GM21423 (cell line): ENCODE data around the gene FOSL2.

Source experiments
- ATAC-seq: cut with Tn5 transposase; IDR thresholded peaks from one replicate; pipeline ENCODE4 v1.9.1; 2021; ENCODE audit warnings: mild to moderate bottlenecking, moderate library complexity; ENCODE audit not compliant: unreplicated experiment

The FOSL2 gene

DNA sequence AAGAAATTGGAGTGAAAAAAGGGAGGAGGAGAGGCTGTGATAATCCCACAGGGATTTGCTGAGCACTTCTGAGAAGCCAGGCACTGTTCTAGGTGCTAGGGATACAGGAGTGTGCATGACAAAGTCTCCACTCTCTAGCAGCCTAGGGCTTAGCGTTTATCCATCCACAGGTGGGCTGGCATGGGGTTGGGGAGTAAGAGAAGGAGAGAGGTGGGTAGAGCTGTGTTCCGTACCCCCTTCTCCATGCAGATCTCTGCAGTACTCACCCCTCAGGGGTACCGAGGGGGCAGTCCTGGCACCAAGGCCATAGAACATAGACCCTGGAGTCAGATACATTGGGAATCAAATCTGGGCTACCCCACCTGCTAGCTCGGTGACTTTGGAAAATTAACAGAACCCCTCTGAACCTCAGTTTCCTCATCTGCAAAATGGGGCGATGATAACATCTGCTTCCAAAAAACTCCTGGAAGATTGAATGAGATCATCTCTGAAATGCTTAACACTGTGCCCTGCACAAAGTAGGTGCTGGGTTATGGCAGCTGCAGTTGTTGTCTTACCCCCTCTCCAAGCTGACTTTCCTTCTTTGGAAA lies 18.6 kb downstream of the FOSL2 start:
- no peak for ATAC-seq

DNA sequence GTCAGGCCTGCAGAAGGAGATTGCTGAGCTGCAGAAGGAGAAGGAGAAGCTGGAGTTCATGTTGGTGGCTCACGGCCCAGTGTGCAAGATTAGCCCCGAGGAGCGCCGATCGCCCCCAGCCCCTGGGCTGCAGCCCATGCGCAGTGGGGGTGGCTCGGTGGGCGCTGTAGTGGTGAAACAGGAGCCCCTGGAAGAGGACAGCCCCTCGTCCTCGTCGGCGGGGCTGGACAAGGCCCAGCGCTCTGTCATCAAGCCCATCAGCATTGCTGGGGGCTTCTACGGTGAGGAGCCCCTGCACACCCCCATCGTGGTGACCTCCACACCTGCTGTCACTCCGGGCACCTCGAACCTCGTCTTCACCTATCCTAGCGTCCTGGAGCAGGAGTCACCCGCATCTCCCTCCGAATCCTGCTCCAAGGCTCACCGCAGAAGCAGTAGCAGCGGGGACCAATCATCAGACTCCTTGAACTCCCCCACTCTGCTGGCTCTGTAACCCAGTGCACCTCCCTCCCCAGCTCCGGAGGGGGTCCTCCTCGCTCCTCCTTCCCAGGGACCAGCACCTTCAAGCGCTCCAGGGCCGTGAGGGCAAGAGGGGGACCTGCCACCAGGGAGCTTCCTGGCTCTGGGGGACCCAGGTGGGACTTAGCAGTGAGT lies 19.4 kb downstream of the FOSL2 start:
- ATAC-seq, result no peak

DNA sequence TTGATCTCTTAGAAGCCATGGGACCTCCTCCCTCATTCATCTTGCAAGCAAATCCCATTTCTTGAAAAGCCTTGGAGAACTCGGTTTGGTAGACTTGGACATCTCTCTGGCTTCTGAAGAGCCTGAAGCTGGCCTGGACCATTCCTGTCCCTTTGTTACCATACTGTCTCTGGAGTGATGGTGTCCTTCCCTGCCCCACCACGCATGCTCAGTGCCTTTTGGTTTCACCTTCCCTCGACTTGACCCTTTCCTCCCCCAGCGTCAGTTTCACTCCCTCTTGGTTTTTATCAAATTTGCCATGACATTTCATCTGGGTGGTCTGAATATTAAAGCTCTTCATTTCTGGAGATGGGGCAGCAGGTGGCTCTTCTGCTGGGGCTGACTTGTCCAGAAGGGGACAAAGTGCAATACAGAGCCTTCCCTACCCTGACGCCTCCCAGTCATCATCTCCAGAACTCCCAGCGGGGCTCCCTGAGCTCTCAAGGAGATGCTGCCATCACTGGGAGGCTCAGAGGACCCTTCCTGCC lies 20.0 kb downstream of the FOSL2 start:
- no peak for ATAC-seq

DNA sequence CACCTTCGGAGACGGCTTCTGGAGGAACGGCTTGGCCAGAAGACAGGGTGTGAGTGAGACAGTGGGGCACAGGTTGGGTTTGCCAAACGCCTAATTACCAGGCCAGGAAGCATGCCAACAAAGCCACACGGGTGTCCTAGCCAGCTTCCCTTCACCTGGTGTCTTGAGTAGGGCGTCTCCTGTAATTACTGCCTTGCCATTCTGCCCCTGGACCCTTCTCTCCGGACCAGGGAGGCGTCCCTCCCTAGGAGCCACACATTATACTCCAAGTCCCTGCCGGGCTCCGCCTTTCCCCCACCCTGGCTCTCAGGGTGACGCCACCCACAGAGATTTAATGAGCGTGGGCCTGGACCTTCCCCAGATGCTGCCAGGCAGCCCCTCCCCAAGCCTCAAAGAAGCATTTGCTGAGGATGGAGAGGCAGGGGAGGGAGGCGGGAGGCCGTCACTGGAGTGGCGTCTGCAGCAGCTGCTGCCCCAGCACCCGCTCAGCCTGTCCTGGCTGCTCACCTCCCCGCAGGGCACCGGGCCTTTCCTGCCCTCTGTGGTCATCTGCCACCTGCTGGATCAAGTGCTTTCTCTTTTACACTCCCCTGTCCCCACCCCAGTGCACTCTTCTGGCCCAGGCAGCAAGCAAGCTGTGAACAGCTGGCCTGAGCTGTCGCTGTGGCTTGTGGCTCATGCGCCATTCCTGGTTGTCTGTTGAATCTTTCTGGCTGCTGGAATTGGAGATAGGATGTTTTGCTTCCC lies 20.7 kb downstream of the FOSL2 start:
- no peak for ATAC-seq

DNA sequence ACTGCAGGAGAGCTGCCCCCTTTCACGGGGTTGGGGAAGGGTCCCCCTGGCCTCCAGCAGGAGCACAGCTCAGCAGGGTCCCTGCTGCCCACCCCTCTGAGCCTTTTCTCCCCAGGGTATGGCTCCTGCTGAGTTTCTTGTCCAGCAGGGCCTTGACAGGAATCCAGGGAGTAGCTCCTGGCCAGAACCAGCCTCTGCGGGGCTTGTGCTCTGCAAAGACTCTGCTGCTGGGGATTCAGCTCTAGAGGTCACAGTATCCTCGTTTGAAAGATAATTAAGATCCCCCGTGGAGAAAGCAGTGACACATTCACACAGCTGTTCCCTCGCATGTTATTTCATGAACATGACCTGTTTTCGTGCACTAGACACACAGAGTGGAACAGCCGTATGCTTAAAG lies 21.2 kb downstream of the FOSL2 start:
- ATAC-seq, result no peak

DNA sequence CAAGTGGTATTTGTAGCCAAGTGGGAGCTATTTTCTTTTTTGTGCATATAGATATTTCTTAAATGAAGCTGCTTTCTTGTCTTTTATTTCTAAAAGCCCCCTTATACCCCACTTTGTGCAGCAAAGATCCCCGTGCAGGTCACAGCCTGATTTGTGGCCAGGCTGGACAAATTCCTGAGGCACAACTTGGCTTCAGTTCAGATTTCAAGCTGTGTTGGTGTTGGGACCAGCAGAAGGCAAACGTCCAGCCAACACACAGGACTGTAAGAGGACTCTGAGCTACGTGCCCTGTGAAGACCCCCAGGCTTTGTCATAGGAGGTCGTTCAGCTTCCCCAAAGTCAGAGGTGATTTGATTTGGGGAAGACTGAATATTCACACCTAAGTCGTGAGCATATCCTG lies 21.9 kb downstream of the FOSL2 start:
- no peak for ATAC-seq

DNA sequence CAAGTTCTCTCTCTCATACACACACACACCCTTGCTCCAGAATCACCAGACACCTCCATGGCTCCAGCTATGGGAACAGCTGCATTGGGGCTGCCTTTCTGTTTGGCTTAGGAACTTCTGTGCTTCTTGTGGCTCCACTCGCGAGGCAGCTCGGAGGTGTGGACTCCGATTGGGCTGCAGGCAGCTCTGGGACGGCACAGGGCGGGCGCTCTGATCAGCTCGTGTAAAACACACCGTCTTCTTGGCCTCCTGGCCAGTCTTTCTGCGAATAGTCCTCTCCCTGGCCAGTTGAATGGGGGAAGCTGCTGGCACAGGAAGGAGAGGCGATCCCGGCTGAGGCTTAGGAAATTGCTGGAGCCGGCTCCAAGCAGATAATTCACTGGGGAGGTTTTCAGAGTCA lies 22.4 kb downstream of the FOSL2 start:
- no peak for ATAC-seq

DNA sequence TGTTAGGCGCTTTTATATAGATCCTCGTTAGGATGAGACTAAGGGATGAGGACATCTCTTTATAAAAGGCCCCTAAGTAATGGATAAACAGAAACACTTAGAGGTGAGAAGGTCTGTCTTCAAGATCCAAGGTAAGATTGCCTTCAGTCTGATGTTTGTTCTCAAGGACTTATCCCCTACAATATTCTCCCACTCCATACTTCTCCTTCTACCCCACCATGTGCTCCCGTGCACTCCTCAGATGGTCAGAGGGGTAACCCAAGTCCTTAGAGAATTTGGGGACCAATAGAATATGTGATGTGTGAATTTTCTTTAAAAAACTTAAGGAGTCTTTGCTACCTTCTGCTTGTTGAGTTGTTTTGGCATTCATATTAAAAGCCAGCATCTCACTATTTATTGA lies 23.1 kb downstream of the FOSL2 start:
- ATAC-seq, result no peak

DNA sequence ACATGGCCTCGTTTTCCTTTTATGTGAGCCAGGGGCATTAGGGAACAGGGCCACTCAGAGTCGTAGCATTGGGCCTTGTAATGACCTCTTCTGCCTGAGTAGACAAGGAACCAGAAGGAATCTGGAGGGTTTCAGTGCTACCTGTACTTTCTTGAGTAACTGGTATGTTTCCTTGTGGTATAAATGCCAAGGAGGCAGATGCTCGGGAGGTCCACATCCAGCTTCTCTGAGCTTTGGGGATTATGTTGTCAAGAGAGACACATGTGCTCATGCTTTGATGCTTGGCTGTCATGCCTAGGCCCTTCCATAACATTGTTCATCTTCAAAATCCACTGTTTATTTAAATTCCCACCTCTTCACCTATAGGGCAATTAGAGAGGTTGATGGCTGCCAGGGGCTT lies 26.3 kb downstream of the FOSL2 start:
- ATAC-seq, result no peak

DNA sequence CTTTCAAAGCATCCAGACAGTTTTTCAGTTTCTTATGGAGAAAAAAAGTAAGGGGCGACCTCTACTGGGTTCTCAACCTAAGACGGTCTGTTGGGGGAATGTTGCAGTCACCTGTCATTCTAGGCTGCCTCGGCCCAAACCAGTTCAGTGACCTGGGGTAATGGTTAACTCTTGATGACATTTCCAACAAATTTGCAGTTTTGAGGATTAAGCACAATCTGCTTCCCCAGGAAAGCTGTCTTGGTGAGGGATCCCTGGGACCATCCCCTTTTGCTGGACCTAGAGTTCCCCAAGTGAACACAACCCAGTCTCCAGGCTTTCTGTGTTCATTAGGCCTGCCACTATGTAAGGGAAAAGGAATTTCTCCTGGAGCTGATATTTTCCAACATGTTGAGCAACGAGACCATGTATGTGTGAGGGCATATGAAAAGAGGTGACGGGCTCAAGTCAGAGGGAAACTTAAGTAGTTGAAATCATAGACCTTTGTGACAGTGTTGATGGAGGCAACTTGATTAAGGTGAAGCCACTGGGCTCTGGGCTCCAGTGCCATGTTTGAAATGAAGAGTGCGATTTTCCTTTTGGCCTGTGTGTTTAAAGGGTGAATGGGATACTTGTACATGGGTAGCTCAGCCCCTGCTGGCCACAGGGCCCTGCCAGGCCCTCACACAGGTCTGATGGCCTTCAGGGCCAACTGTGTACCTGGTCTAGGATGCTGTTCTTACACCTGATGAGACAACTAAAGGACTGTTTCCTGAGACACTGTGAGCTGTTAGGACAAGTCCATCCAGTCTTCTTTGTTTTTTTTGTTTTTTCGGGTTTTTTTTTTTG lies 27.0 kb downstream of the FOSL2 start:
- ATAC-seq, result no peak

DNA sequence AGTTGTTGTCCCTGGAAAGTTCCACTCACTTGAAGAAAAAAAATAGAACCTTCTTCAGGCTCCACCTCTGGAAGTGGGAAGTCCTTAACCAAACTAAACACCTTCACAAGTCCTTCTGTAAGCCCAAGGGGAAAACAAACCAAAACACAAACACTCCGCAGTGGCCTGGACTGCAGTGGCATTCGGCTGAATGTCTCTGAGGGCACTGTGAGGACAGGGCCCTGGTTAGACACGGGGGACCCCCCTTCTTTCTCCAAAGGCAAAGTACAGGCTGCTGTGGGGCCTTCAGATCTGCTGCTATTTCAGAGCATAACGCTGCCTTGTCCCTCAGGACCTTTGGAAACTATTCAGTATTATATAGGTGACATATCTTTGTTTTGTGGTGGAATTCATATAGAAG lies 28.1 kb downstream of the FOSL2 start:
- no peak for ATAC-seq

DNA sequence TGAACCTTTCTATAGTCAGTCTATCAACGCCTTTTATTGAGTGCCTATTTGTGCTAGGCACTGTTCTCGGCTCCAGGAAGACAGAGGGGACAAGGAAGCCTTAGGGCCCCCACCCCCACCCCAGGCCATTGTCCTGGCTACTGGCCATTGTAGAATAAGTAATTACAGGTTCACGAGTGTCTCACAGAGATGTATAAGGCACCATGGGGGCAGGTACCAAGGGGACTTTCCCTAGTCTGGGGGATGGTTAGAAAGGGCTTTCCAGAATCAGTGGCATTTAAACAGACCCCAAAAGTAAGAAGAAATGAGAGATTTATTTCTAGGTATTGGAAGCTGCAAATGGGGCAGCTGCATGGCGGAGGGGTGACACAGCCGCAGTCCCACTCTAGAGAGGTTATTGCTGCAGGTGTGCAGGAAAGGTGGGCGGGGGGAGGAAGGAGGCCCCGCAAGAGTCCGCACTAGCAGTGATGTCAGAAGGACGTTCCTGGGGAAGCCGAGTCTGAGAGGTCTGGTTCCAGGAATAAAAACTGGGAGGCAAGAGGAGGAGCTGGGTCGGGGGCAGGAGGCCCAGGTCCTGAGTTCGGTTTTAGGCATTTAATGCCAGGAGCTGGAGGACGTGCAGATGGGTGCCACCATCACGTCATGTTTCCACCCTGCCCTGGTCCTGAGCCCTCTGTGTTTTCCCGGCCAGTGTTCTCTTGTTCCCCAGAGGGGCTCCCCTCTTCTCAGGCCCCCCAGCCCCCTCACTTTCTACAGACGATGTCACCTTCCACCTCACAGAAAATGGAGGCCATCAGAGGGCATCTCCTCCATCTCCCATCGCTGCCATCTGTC lies 30.5 kb downstream of the FOSL2 start:
- ATAC-seq, result no peak

DNA sequence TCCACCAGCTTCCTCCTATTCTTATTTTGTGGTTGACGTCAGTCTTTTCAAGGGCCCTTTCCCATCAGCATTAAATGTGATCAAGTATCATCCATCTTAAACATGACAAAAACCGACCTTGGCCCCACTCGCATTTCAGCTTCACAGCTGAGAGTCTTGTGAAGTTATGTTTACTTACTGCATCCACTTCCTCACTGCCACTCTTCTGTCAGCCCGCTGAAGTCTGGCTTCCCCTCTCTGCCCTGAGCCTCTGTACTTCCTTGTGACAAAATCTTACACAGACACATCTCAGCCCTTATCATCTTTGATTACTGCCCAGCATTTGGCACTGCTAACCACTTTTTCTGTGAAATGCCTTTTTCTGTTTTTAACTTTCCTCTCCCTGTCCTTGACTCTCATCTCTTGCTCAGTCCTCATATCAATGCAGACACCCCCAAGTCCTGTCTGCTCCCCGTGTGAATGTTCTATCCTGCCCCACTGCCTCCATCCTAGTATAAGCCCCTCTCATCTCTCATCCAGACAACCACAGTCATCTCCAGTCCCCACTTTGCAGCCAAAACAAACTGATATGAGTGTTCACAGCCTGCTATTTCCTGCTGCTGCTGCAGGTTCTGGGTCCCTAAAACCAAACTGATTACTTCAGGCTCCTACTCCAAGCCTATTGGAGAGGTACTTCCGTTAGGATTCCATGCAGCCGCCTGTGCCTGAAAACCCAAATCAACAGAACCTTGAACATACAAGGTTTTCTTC lies 31.4 kb downstream of the FOSL2 start:
- no peak for ATAC-seq

DNA sequence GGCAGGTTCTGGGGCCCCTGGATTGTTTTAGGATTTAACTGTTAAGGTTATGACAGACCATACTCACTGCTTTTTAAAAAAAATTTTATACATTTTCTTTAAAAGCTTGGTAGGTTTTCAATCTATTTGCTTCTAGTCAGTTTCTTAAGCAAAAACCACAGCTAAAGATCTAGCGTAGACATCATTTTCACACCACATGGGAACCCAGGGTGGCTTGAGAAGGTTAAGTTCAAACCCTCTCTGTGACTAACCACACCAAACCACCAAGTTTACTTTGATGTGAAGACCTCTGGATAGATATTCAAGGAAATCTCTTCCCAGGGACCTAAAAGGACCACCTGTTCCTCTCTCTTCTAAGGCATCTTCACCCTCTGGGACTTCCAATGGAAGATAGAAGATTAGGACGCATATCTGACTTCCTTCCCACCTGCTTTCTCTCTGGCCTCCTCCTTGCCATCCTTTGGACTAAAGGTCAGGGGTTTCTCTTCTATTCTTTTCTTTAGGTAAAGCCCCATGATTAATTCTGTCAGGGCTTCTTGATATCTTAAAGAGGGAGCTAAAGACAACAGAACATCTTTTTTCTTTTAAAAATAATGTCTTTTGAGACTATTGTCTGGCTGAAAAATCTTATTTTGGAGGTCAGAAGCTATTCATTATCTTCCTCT lies 32.3 kb downstream of the FOSL2 start:
- ATAC-seq, result no peak

DNA sequence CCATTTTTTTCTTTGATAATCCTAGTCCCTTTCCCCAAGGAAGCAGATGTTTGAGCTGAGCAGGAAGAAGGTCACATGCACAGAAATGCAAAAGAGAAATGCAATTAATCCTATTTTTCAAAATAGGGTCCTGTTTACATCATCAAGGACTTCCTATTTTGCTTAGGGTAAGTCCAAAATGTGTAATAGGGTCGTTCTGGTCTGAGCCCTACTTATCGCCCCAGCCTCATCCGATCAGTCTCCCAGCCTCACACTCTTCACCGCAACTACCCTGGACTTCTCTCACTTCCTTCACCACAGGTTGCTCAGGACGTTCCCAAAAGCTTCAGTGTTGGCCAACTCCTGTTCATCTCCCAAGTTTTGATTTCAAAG lies 32.8 kb downstream of the FOSL2 start:
- ATAC-seq, result no peak

DNA sequence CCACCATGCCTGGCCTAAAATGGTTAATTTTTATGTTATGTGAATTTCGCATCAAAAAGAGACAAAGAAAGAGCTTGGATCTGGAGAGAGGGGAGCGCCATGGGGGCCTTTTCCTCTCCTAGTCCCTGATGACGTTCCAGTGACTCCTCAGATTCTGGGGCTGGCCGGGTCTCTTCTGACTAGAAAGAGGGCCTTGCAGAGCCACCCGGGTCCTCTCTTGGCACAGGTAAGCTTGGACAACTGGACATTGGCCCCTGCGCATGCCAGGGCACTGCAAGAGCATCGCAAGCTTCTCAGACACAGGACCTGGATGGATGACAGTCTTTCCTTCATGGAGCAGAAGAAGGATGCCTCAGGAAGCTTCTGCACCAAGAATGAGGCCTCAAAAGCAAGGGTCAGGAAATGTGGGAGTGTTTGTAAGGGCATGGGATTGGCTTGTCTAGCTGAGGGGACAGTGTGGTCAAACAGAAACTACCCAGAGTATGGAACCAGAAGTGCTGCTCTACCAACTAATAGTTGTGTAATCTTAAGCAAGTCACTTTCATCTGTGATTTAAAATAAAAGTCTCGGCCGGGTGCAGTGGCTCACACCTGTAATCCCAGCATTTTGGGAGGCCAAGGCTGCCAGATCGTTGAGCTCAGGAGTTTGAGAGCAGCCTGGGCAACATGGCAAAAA lies 35.2 kb downstream of the FOSL2 start:
- ATAC-seq, result no peak

DNA sequence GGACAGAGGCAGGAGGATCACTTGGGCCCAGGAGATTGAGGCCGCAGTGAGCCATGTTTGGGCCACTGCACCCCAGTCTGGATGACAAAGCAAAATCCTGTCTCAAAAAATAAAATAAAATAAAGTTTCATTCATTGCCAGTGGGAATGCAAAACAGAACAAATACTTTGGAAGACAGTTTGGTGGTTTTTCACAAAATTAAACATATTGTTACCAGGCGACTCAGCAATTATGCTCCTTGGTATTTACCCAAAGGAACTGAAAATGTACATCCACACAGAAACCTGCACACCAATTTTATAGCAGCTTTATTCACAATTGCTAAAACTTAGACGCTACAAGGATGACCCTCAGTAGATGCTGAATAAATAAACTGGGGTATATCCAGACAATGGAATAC lies 35.8 kb downstream of the FOSL2 start:
- ATAC-seq, result no peak

DNA sequence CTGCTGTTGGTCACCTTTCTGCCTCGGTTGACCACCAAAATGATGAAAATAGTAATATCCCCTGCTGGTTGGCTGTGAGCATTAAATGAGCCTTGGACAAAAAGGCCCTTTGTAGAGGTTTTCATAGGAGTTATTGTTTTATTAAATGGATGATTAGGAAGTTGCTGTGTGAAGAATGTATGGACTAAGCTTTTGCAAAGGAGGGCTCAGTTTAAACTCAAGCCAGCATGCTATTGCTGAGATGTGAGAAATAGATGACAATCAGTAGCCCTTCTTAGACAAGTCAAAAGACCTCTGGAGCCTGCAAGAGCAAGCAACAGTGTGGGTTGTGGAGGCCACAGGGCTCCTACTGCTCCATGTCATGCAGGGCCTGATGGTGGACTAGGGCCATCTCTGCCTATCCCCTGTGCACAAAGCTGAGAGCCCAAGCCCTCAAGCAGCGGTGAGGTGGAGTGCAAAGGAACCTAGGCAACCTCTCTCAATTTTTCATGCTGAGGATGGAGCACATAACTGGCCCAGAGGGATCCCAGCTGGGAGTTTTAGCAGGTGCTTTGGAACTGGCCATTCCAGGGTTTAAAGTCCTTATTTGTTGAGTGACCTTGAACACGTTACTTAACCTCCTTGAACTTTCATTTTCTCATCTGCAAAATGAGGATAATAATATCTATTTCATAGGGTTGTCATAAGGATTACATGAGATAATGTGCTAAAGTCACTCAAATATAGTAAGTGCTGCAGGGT lies 37.1 kb downstream of the FOSL2 start:
- no peak for ATAC-seq
